NCI-H526 treated with DMSO at 0.1 percent for 48 hours (cell line): ENCODE results near the gene GNAO1.

Source experiments
- DNase-seq: peaks from one replicate; lab custom pipeline; 2025; lab: John Stamatoyannopoulos, UW

GNAO1 gene

DNA sequence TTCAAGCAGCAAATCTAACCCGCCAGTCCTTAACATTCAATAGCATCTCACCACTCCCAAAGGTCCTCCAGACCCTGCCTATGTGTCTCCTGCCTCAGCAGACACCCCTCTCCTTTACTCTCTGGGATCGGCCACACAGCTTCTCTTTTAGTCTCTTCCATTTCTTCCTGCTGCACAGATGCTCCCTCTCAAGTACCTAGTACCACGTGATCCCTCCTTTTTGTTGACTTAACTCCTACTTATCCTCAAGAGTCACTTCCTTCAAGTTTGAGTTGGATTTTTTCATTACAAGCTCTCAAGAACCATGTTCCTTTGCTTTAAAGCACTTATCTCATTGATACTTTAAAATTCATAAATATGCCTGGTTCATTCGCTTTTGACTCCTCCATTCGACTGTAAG, 209.2 kb downstream of the GNAO1 start:
- no peak for DNase-seq

DNA sequence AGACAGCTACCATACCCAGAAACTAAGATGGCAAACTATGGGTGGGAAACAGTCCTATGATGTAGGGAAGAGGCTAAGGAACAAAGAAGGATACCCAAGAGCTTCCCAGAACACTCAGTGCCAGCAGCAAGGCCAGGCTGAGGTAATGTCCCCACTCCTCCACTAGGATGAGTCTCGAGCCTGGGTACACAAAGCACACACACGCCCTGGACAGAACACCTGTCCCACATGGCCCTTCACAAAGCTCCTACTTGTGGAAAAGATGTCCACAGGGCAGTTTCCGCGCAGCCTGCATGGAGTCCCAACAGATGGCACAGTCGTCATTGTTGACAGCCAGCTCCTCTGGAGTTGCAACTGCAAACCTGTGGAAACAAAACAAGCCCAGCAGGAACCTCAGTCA, 210.2 kb downstream of the GNAO1 start:
- no peak for DNase-seq

DNA sequence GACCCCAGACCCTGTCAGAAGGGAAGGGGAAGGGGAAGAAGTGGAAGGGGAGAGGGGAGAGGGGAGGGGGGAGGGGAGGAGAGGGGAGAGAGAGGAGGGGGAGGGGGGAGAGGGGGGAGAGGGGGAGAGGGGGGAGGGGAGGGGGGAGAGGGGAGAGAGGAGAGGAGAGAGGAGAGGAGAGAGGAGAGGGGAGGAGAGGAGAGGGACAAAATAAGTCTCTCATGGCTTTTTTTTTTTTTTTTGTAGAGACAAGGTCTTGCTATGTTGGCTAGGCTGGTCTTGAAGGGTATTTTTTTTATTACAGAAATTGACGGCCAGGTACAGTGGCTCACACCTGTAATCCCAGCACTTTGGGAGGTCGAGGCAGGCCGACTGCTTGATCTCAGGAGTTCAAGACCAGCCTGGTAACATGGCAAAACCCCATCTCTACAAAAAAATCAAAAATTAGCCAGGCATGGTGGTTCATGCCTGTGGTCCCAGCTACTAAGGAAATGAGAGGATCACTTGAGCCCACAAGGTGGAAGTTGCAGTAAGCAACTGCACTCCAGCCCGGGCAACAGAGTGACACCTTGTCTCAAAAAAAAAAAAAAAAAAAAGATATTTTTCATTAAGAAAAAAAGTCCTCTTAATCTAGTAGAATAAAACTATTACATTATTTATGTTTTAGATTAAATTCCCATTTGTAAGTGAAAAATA, 214.8 kb downstream of the GNAO1 start:
- DNase-seq, result no peak
